HG03575 (cell line): ENCODE results near the gene A1BG.
"Not testable (repeated sequence)": the region's sequence is repeated elsewhere in the genome, so short reads cannot be mapped to it uniquely, and the experiment has no call there.

Experiments used
- ATAC-seq: cut with Tn5 transposase; IDR thresholded peaks from one replicate; pipeline ENCODE4 v1.9.1; 2021; ENCODE audit not compliant: unreplicated experiment, insufficient number of reproducible peaks, low FRiP score; ENCODE audit errors: extremely low read depth

Gene A1BG

DNA sequence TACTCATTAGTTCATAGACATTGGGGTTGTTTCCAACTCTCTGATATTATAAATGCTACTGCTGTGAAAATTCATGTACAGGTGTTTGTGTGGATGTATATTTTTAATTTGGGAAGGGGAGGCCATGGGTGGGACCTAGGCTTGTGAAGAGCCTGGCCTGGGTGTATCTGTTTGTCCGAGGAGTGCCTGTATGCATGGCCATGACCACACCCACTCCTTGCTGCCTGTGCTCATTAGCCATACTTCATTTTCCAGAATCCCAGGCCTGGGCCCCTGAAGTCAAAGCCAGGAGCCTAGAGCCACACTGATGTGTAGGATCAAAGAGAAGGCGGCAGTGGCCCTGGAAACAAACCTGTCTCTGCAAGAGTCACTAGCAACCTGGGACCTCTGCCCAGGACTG lies 37.7 kb downstream of the A1BG start:
- no peak for ATAC-seq

DNA sequence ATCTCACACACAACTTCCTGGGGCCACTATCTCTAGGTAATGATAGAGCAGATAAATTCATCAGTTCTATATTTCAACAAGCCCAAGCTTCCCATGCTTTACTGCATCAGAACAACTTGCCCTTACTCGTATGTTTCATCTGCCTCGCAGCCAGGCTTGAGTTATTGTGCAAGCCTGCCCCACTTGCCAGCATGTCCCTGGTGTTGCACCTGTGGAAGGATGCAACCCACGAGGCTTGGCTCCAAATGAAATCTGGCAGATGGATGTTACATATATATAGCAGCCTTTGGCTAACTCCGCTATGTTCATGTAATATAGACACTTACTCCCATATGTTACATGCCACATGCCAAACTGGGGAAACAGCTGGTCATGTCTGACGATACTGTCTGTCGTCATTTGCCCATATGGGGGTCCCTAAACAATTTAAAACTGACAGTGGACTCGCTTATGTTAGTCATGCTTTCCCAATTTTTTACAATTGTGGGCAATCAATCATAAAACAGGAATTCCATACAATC lies 41.9 kb downstream of the A1BG start:
- ATAC-seq: no peak

DNA sequence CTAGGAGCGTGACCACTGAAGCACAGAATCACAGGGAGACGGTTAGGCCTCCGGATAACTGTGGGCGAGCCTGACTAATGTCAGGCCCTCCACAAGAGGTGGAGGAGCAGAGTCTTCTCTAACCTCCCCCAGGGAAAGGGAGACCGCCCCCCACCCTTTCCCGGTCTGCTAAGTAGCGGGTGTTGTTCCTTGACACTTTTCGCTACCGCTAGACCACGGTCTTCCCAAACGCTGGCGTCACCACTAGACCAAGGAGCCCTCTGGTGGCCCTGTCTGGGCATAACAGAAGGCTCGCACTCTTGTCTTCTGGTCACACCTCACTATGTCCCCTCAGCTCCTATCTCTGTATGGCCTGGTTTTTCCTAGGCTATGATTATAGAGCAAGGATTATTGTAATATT lies 42.6 kb downstream of the A1BG start:
- ATAC-seq: not testable (repeated sequence)

DNA sequence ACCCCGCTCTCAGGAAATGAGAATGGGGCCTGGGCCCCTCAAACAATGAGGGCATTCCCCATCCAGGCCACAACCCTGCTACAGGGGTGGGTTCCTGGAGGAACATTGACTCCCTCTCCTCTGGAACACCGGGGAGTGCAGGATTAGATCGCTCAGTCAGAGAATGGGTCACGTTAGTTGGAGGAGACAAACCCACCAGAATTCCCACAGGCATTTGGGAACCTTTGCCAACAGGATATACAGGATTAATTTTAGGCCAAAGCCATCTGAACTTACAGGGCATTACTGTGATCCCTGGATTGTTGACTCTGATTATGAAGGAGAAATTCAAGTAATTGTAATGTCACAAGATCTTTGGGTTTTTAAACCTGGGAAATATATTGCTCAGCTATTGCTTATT lies 45.6 kb downstream of the A1BG start:
- ATAC-seq: no peak

DNA sequence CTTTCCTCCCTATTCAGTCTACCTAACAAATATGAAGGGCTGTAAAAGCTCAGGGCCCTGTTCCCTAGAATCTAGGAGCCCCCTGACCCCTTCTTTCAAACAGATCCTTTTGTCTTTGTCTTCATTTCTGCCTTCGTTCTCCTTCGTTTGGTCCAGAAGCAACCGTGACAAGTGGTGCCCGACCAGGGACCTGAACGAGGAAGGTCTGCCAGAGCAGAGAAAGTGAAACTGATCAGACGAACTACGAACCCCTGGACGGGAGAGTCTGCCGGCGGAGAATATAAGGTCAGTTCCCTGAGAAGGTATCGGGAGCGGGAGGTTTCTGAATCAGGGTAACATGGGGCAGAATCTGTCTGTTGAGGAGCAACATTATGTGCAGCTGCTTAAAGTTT lies 47.4 kb downstream of the A1BG start:
- no peak for ATAC-seq

DNA sequence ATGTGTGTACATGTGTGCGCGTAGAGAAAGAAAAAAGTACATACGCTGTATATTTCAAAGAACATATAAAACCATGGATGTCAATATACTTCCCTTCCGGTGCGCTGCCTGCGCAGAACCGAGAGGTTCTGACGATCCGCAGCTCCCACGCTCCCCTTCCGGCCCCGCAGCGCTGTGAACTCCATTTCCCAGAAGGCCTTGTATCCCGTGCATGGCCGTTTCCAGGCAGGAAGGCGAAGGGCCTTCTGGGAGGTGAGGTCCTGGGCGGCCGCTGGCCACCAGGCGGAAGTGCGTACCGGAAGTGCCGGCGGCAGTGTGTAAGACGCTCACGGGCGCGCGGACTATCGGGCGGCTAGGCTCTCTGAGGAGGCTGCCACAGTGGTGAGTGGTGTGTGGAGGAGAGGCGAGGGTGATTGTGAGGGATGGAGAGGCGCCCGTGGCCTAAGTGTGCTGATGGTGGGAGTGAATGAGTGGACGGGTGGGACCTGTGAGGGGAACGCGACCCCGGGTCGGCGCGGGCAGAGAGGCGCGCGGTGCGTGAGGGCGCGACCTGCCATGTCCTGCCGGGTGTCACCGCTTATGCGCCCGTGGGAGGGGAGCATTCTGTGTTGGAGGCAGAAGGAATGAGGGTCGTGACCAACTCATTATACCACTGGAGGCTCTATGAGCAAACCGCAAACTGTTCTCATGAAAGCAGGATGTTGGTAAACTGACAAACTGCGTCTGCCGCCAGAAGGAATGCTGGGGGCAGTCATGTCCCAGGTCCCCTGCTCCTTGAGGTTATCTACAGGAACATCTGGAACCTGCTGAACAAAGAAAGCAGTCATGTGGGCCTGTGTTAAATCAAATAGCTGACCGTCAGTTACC lies 48.0 kb downstream of the A1BG start, which contains the start of gene ERVK3-1:
Gene ERVK3-1, plus strand, starts transcription at position 313 of the 867 bp plus-strand sequence. CDS start 6,792 bp downstream, outside the sequence.
- peak; percentile 74 for ATAC-seq

DNA sequence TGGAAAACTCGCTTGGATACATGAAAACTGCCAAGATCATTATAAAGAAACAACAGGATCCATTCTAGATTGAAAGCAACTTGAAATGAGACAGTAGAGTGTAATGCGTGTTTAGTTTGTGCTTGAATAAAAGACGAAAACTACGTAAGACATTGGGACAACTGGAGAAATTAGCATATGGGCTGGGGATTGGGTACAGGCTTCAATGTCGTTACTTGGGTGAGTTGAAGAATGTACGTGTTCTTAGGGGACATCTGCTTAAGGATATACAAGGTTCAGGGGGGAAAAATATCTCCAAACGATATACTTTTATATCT lies 48.6 kb downstream of the A1BG start:
- ATAC-seq: no peak

DNA sequence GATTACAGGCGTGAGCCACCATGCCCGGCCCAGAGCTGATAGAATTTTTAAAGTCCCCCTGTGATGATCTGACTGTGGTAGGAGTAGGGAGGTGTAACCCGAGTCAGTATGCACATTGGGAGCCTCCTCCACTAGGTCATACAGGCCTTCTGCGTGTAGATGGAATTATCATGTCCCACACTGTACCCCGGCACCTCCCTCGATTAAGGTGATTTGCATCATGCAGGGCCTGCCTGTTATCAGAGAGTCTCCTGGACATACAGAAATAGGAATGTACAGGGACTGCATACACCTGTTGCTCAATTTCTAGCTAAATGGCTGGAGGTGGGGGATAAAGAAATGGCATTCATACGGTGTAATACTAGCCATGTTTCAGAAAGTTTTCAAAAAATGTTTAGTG lies 49.0 kb downstream of the A1BG start:
- no peak for ATAC-seq

DNA sequence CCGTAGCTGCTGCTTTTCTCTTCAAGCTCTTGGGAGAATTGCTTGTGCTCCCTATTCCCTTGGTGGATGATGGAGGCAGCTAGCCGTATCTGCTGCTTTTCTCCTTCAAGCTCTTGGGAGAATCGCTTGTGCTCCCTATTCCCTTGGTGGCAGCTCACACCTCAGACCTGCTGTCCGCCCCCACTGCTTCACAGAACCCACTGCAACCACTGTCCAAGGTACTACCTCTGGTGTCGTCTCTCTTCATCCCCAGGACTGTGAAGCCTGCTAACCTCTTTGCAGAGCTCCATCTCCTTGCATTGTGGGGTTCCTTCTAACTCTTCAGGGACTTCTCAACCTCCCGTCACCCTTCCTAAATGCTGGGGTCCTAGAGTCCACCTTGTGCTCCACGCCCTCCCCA lies 52.7 kb downstream of the A1BG start:
- ATAC-seq: no peak

DNA sequence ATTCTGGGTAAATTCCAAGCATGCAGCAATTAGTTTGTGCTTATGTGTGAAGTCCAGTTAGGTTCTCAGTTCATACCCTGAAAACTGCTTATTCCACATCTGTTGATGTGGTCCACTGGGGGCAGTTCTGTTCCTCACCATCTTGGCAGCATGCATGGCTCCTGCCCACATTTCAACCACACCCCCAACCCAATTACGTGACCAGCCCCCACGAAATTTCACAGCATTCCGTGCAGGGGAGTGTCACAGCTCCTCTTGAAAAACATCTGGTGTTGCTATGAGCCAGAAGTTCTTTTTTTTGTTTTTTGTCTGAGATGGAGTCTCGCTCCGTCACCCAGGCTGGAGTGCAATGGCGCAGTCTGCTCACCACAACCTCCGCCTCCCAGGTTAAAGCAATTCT lies 57.2 kb downstream of the A1BG start:
- no peak for ATAC-seq
